ENCODE measurements around the gene MYH14. TPM values are rescaled to one million over a fixed set of nuclear protein-coding genes. Genes with fewer than 3 reads are reported as not detected.

MYH14 gene
- total and polyA plus RNA-seq, 2 of the 8 experiments (the other 6 are each of a cell fraction or from before 2014, with no cell fraction given) = 17.3 to 28.6 TPM

- Histone ChIP-seq H4K5ac (ENCODE audit: insufficient read length, low read depth, low read length) (no peak overlapping the region), H2BK5ac (ENCODE audit: low read depth, low read length) (no peak overlapping the region), H3K9me3 (ENCODE audit: insufficient read depth in 2 of 2, low read depth in 1 of 2, low read length in 1 of 2) (peaks cover 7 to 9% of the 10 kb centered on the region in 2 experiments; a peak in 3 of 4 replicates), H3K79me2 (ENCODE audit: control insufficient read depth in 1 of 2, insufficient read depth in 2 of 2, low read length in 2 of 2) (no peaks in the 10 kb centered on the region), H3K9ac (replicated peaks in 1 of 4; ENCODE audit: extremely low read depth in 1 of 4, low read depth in 3 of 4, low read length in 3 of 4) (no peak overlapping the region), H2BK12ac (ENCODE audit: low read depth, low read length) (no peak overlapping the region), H3K4me2 (ENCODE audit: insufficient read depth in 1 of 2, low read depth in 2 of 2, low read length in 2 of 2) (no peak overlapping the region), H3K27me3 (replicated peaks in 1 of 4; ENCODE audit: control insufficient read depth in 3 of 4, extremely low read depth in 1 of 4, insufficient read depth in 3 of 4, low read length in 3 of 4) (no peaks in the 10 kb centered on the region), H3K79me1 (ENCODE audit: low read depth, low read length) (no peaks in the 10 kb centered on the region), H2BK15ac (ENCODE audit: low read length) (no peak overlapping the region), H4K8ac (ENCODE audit: extremely low read depth, insufficient read depth, low read length) (no peak overlapping the region), H3K18ac (ENCODE audit: extremely low read depth, low read length) (no peak overlapping the region), H4K91ac (replicated peaks; ENCODE audit: insufficient read length, low read length) (no peak overlapping the region), H3K4me3 (ENCODE audit: extremely low read depth in 1 of 4, insufficient read depth in 2 of 4, low read depth in 3 of 4, low read length in 4 of 4) (no peak overlapping the region), H2BK20ac (ENCODE audit: low read length) (no peak overlapping the region), H3K23ac (ENCODE audit: insufficient read length) (no peak overlapping the region), H3K23me2 (ENCODE audit: low read depth, low read length) (no peaks in the 10 kb centered on the region), H3K14ac (ENCODE audit: insufficient read length) (no peak overlapping the region), H3K56ac (replicated peaks; ENCODE audit: insufficient read length, low read depth, low read length) (no peak overlapping the region), H3K4me1 (replicated peaks in 1 of 4; ENCODE audit: control insufficient read depth in 3 of 4, insufficient read depth in 4 of 4, low read length in 3 of 4) (no peaks in the 10 kb centered on the region), H2AFZ (ENCODE audit: low read length) (no peak overlapping the region), H4K20me1 (replicated peaks in 1 of 2; ENCODE audit: control insufficient read depth in 1 of 2, insufficient read depth in 2 of 2, low read length in 2 of 2) (no peaks in the 10 kb centered on the region), H2AK5ac (ENCODE audit: low read depth, low read length) (no peak overlapping the region), H3K36me3 (ENCODE audit: control insufficient read depth in 2 of 4, insufficient read depth in 4 of 4, low read length in 3 of 4) (no peaks in the 10 kb centered on the region), H3K4ac (replicated peaks; ENCODE audit: insufficient read length, low read depth, low read length) (no peak overlapping the region), H2BK120ac (replicated peaks; ENCODE audit: low read depth, low read length) (no peak overlapping the region), H3K27ac (ENCODE audit: low read depth, low read length) (no peak overlapping the region)
- TF ChIP-seq NRF1 (IDR thresholded peaks at IDR 0.05; ENCODE audit: low read depth, low read length) (no peak), SIRT6 (IDR thresholded peaks at IDR 0.05; ENCODE audit: low read length) (no peak), PHF8 (conservative IDR thresholded peaks at IDR 0.05; ENCODE audit: low read depth, low read length) (no peak), ASH2L (IDR thresholded peaks at IDR 0.05; ENCODE audit: low read length) (no peak)
- no peak for FAIRE-seq
- no peak for DNase-seq (ENCODE audit: low read depth in 1 of 2, low spot score in 2 of 2)
- CTCF ChIA-PET (ENCODE audit: partially characterized antibody) = interaction anchor here (0.5 to 1.2 kb wide), 5 partner anchors 18 to 139 kb away, joined by 3 to 4 read pairs (median 3); no protein-coding TSS in a partner anchor
- POLR2A ChIA-PET (ENCODE audit: partially characterized antibody) = no interaction called here
- 88% methylated on average over 5 of the region's 5 CpGs; no CpG with 5 or more reads in 1 of the 2 experiments for WGBS, 2 experiments (ENCODE audit: extremely low coverage in 1 of 2, insufficient coverage in 1 of 2, insufficient read length in 1 of 2, insufficient replicate concordance in 2 of 2, low coverage in 1 of 2, low lambda C conversion rate in 2 of 2, missing lambda C conversion rate in 1 of 2)
Observed at GRCh38 chr19:50181121-50181520, 22.3 kb upstream of the MYH14 start.
